K562 treated with DMSO at 1 percent for 24 hours (cell line): Measurements from ENCODE around the gene NACC2. TPM values are rescaled to one million over a fixed set of nuclear protein-coding genes. Genes with fewer than 3 reads are reported as not detected.

Experiments used
- total RNA-seq: library from RNA; unstranded; fragments of 300-600 nt; gene quantifications from 2 replicates; pipeline ENCODE4 v1.2.3, GENCODE V29; 2022; ENCODE audit warnings: low read depth; ENCODE audit not compliant: insufficient read depth

Gene NACC2, protein sequence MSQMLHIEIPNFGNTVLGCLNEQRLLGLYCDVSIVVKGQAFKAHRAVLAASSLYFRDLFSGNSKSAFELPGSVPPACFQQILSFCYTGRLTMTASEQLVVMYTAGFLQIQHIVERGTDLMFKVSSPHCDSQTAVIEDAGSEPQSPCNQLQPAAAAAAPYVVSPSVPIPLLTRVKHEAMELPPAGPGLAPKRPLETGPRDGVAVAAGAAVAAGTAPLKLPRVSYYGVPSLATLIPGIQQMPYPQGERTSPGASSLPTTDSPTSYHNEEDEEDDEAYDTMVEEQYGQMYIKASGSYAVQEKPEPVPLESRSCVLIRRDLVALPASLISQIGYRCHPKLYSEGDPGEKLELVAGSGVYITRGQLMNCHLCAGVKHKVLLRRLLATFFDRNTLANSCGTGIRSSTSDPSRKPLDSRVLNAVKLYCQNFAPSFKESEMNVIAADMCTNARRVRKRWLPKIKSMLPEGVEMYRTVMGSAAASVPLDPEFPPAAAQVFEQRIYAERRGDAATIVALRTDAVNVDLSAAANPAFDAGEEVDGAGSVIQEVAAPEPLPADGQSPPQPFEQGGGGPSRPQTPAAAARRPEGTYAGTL
- 10.8 and 11.2 TPM in 2 replicates for total RNA-seq

DNA sequence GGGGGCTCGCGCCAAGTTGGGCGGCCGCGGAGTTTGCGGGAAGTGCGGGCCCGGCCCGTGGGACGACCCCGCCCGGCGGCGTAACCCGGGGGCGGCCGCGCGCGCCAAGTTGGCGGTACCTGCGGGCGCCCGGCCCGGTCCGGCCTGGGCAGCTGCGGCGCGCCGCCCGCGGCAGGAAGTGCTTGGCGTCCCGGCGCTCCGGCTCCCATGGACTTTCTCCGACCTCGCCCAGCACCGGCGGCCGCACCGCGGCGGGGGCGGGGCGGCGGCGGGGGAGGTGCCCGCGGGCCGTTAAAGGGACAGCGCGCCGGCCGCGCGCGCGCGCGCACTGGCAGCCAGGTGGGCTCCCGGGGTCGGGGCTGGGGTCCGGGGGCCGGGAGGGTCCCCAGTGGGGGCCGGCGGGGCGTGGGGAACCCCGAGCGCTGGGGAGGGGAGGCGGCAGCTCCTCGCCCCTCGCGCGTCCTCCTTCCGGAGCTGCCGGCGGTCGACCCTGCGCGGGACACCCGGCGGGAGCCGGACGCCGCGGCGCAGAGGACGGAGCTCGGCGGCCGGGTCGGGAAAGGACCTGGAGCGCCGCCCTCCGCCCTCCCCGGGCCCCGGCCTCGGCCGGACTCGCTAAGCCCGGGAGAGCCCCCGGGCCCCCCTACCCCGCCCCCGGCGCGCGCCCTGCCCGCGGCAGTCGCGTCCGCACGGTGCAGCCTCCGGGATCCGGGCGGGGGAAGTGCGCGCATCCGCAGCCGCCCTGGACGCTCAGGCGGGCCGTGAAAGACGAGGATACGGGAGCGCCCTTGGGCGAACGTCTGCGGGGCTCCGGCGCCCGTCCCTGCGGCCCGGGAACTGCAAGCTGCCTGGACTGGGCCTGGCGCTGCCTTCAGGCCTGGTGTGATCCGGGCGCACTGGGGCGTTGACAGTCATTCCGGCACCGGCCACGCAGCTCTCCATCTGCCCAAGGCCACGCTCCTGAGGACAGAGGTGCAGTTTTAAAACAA is at the start of gene NACC2:
NACC2 (minus strand) TSS at position 220 of the 989 bp plus-strand sequence. CDS start 44,768 bp downstream, outside the sequence.

DNA sequence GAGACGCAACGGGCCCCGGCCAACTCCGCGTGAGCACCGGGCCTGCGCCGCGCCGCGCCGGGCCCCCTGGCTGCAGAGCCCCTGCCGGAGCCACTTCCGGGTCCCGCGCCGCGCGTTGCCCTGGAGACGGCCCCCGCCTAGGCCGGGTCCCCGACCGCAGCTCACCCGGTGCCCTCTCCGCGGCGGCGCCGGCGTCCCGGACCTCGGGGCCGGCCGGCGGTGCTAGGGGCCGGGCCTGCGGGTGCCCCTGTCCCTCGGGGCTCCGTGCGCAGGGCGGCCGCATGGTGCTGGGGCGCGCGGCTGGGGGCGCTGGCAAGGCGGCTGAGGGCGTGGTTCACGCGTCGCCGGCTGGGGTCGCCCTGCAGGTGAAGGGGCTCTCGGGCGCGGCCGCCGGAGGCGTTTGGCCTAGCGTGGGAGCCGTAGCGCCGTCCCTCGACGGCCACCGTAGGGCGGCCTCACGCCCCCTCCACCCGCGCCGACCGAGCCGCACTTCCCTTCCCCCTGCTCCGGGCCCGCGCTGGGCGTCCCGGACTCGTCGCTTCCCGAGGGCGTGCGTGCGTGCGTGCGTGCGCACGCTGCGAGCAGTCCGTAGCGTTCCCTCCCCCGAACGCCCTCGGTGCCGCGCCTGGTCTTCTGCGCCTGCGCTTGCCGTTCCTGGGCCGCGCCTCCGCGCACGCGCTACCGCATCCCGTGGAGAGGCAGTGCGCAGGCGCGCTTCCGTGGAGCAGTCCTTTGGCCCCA is 23.4 kb upstream of the NACC2 start, which contains the start of gene TMEM250:
TMEM250 (minus strand) TSS at position 556 of the 741 bp plus-strand sequence. CDS start 1,975 bp downstream, outside the sequence.

DNA sequence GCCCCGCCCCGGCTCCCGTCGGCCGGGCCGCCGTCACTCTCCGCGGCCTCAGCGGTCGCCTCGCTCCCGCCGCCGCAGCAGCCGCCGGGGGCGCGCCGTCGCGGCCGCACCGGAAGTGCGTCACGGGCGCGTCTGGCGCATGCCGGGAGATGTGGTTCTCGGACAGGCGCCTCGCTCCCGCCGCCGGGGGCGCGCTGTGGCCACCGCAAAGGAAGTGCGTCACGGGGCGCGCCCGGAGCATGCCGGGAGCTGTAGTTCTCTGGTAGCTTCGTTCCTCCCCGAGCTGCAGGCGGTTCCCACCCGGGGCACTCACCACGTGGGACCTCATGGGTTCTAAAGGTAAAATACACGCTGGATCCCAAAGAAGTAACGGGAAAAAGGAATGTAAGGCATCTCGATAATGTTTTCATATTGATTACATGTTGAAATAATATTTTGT is 133.8 kb downstream of the NACC2 start, which contains the start of gene UBAC1:
UBAC1 (minus strand) TSS at position 97 of the 439 bp plus-strand sequence. CDS start 211 bp downstream, outside the sequence.

Other genes starting within 250 kb of the NACC2 start
- 15.5 and 23.5 TPM in 2 replicates for gene CAMSAP1, start 187.7 kb downstream of the NACC2 start, total RNA-seq
- gene UBAC1, start 133.9 kb downstream of the NACC2 start, total RNA-seq: 243 and 269 TPM in 2 replicates
- 73.1 and 83.9 TPM in 2 replicates for gene TMEM250, start 23.6 kb upstream of the NACC2 start, total RNA-seq
- not detected in 2 replicates for gene LHX3, start 109.8 kb upstream of the NACC2 start, total RNA-seq
- gene QSOX2, start 150.5 kb upstream of the NACC2 start, total RNA-seq: 14.6 and 14.9 TPM in 2 replicates
- 0.08 TPM in 1 of 2 replicates, not detected in the other for gene CCDC187, start 208.8 kb upstream of the NACC2 start, total RNA-seq
- 18.8 and 19.4 TPM in 2 replicates for gene GPSM1, start 232.2 kb upstream of the NACC2 start, total RNA-seq